Fibroblast of lung (primary cell): ENCODE results near the gene SNX8.

Experiments
- EZH2 ChIP-seq: IDR thresholded peaks from 2 replicates; pipeline ENCODE4 v1.5.1; 2012; ENCODE audit warnings: low read length, control low read depth, mild to moderate bottlenecking; ENCODE audit errors: missing control alignments
- TF ChIP-seq, protein P1 (sequence below), 2 donors: IDR thresholded peaks in 1 of 2; conservative IDR thresholded peaks in 1 of 2; 1 replicate in 1 of 2; 2 replicates in 1 of 2; pipeline ENCODE4 v1.5.1; 2011 to 2012; ENCODE audit warnings: low read length in 2 of 2, control low read depth in 1 of 2, inconsistent platforms in 1 of 2, low read depth in 1 of 2, mild to moderate bottlenecking in 1 of 2

DNA sequence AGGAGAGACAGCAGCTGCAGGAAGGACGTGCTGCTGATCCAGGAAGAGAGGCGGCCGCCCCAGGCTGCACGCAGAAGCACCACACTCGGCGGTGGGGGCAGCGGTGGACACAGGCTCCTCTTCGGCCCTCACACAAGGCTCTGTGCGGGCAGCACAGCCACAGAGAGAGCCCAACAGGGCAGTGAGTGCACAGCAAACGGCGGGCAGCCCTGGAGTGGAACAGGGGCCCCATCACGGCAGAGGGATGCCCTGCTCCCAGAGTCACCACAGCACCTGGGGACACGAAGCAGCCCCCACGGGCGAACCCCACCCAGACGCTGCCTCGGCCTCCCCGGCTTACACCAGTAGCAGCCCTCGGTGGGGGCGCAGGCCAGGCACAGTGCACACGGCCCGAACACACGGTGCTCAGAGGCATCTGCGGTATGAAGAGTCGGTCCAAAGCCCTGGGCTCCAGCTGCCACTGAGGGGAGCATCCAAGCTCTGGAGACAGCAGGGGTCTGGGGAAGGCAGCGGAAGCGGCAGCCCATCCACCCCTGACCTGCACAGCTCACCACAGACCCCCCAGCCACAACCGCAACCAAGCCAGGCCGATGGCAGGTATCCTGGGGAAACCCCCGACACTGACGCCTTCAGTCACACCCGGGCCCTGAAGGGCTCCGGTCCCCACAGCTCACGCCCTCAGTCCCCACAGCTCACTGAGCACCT is 55.4 kb downstream of the SNX8 start:
- TF ChIP-seq, protein P1, sequence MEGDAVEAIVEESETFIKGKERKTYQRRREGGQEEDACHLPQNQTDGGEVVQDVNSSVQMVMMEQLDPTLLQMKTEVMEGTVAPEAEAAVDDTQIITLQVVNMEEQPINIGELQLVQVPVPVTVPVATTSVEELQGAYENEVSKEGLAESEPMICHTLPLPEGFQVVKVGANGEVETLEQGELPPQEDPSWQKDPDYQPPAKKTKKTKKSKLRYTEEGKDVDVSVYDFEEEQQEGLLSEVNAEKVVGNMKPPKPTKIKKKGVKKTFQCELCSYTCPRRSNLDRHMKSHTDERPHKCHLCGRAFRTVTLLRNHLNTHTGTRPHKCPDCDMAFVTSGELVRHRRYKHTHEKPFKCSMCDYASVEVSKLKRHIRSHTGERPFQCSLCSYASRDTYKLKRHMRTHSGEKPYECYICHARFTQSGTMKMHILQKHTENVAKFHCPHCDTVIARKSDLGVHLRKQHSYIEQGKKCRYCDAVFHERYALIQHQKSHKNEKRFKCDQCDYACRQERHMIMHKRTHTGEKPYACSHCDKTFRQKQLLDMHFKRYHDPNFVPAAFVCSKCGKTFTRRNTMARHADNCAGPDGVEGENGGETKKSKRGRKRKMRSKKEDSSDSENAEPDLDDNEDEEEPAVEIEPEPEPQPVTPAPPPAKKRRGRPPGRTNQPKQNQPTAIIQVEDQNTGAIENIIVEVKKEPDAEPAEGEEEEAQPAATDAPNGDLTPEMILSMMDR (conservative IDR thresholded peaks at IDR 0.05 in 1 of 2, IDR thresholded peaks at IDR 0.05 in 1 of 2; ENCODE audit: low read depth in 1 of 2, low read length in 2 of 2) = no peak
- TF ChIP-seq EZH2 = no peak
